Upper lobe of left lung (tissue), 6 donors: ENCODE data around the gene RPS3A. TPM values are rescaled to one million over a fixed set of nuclear protein-coding genes. Genes with fewer than 3 reads are reported as not detected.

Experiments used
- ATAC-seq, 2 donors: fragments of 200-7000 bp; cut with Tn5 transposase; one replicate each; pipeline ENCODE4 v1.9.1; 2022; ENCODE audit warnings: mild to moderate bottlenecking in 2 of 2, moderate library complexity in 2 of 2; ENCODE audit not compliant: low FRiP score in 2 of 2
- DNase-seq, 2 donors: peaks; one replicate each; pipeline ENCODE4 v3.0.0-alpha.2; 2019 to 2020
- H3K27ac ChIP-seq, 4 donors: fragments of 200-600 bp; sonication (generic); one replicate each; pipeline ENCODE4 v1.5.1; 2016 to 2019
- H3K27me3 ChIP-seq, 4 donors: fragments of 200-600 bp; sonication (generic); one replicate each; pipeline ENCODE4 v1.5.1; 2017 to 2019
- H3K36me3 ChIP-seq, 4 donors: fragments of 200-600 bp; sonication (generic); one replicate each; pipeline ENCODE4 v1.5.1; 2016 to 2019
- H3K4me1 ChIP-seq, 4 donors: fragments of 200-600 bp; sonication (generic); one replicate each; pipeline ENCODE4 v1.5.1; 2018 to 2019
- H3K4me3 ChIP-seq, 4 donors: fragments of 200-600 bp; sonication (generic); one replicate each; pipeline ENCODE4 v1.5.1; 2017 to 2019; ENCODE audit warnings: mild to moderate bottlenecking in 2 of 4, moderate library complexity in 1 of 4
- H3K9me3 ChIP-seq, 4 donors: fragments of 200-600 bp; sonication (generic); one replicate each; pipeline ENCODE4 v1.5.1; 2018 to 2019
- CTCF ChIP-seq, 6 experiments: fragments of 450-650 bp in 4 of 6; fragments of 200-600 bp in 2 of 6; sonication (generic) in 2 of 6; IDR thresholded peaks; one replicate each; pipeline ENCODE4 v1.5.1; 2016 to 2019; ENCODE audit warnings: antibody characterized with exemption in 6 of 6
- EP300 ChIP-seq, 4 donors: sonication (generic); formaldehyde crosslinking; IDR thresholded peaks; one replicate each; pipeline ENCODE4 v1.5.1; 2017; ENCODE audit warnings: antibody characterized with exemption in 4 of 4, control low read depth in 2 of 4
- POLR2A ChIP-seq, 4 donors: fragments of 450-650 bp; IDR thresholded peaks; one replicate each; pipeline ENCODE4 v1.5.1; 2016 to 2017; ENCODE audit warnings: antibody characterized with exemption in 4 of 4, mild to moderate bottlenecking in 2 of 4
- POLR2AphosphoS5 ChIP-seq, 2 donors: sonication (generic); formaldehyde crosslinking; IDR thresholded peaks; one replicate each; pipeline ENCODE4 v1.5.1; 2017; ENCODE audit warnings: antibody characterized with exemption in 2 of 2
- WGBS, 2 donors: methylation state at CpG; one replicate each; pipeline ENCODE4 v1.1.5; 2017 to 2018; 5-methylcytosine and 5-hydroxymethylcytosine counted together
- total RNA-seq, 6 donors: library from RNA; depleted of rRNA in 4 of 6; stranded (reverse); fragments of >200 nt in 4 of 6; gene quantifications; one replicate each; pipeline versions ENCODE4 v1.1.0 to v1.2.1, GENCODE V29; 2016 to 2021
- donor health status: DM: no; HTN: no; CAD: no; lungs with moderate emphysema.
- donor health status: DM: no; HTN: yes; CAD: no; lungs with severe emphysema.

The RPS3A gene
- total RNA-seq, 6 donors from 2014 or later, result 887 to 2,310 (median 1,343) TPM

GRCh38 chr4:151094290-151094751 lies 5.1 kb upstream of the RPS3A start:
- no peak overlapping the region for H3K27ac ChIP-seq
- ATAC-seq, result no peak
- TF ChIP-seq POLR2AphosphoS5 (IDR thresholded peaks at IDR 0.05) (no peak), POLR2A (IDR thresholded peaks at IDR 0.05) (no peak), CTCF (IDR thresholded peaks at IDR 0.05) (no peak), EP300 (IDR thresholded peaks at IDR 0.05) (no peak)
- H3K27me3 ChIP-seq, result no peaks in the 10 kb centered on the region
- no peaks in the 10 kb centered on the region for H3K9me3 ChIP-seq
- no peak for DNase-seq
- peaks cover 4 to 8% (median 5%) of the 10 kb centered on the region in 4 donors for H3K4me1 ChIP-seq
- WGBS, 2 donors, result 78 to 93% methylated on average over 2 of the region's 2 CpGs
- H3K4me3 ChIP-seq, result no peak overlapping the region
- no peaks in the 10 kb centered on the region for H3K36me3 ChIP-seq

- ATAC-seq (no peak), DNase-seq (no peak)
- Histone ChIP-seq H3K4me1 (peaks cover 4 to 8% (median 6%) of the 10 kb centered on the region in 4 donors), H3K9me3 (no peaks in the 10 kb centered on the region), H3K36me3 (no peaks in the 10 kb centered on the region), H3K27ac (no peak overlapping the region), H3K4me3 (no peak overlapping the region), H3K27me3 (no peaks in the 10 kb centered on the region)
- TF ChIP-seq POLR2A (IDR thresholded peaks at IDR 0.05) (no peak), POLR2AphosphoS5 (IDR thresholded peaks at IDR 0.05) (no peak), CTCF (IDR thresholded peaks at IDR 0.05) (no peak)
- 93 to 96% methylated on average over 3 of the region's 3 CpGs for WGBS, 2 donors
These were observed 4.3 kb upstream of the RPS3A start for GRCh38 chr4:151095142-151095541.

- ATAC-seq, result no peak
- WGBS, 2 donors, result 80 to 84% methylated on average over 3 of the region's 3 CpGs
- H3K36me3 ChIP-seq, result peaks cover 0 to 17% (median 15%) of the 10 kb centered on the region in 4 donors
- peak overlapping the region in 1 of 4 donors; percentile 94 for H3K27ac ChIP-seq
- H3K4me3 ChIP-seq, result no peak overlapping the region
- TF ChIP-seq POLR2AphosphoS5 (IDR thresholded peaks at IDR 0.05) (no peak), CTCF (IDR thresholded peaks at IDR 0.05) (no peak), POLR2A (IDR thresholded peaks at IDR 0.05) (no peak), EP300 (IDR thresholded peaks at IDR 0.05) (no peak)
- no peaks in the 10 kb centered on the region for H3K27me3 ChIP-seq
- no peaks in the 10 kb centered on the region for H3K9me3 ChIP-seq
- peaks cover 16 to 32% (median 24%) of the 10 kb centered on the region in 4 donors for H3K4me1 ChIP-seq
- DNase-seq, result no peak
These were observed 1.7 kb upstream of the RPS3A start for GRCh38 chr4:151097759-151098158.

GRCh38 chr4:151098979-151099228 lies 524 bp upstream of the RPS3A start:
- Histone ChIP-seq H3K27me3 (no peaks in the 10 kb centered on the region), H3K27ac (peak overlapping the region; percentile 22 to 96 (median 94)), H3K4me1 (peaks cover 19 to 32% (median 24%) of the 10 kb centered on the region in 4 donors), H3K36me3 (peaks cover 6 to 28% (median 25%) of the 10 kb centered on the region in 4 donors), H3K9me3 (no peaks in the 10 kb centered on the region), H3K4me3 (peak overlapping the region; percentile 10 to 88 (median 78))
- no peak for DNase-seq
- ATAC-seq, result peak in 1 of 2 donors; percentile 19
- no peak for TF ChIP-seq POLR2A (IDR thresholded peaks at IDR 0.05)
- TF ChIP-seq CTCF (IDR thresholded peaks at IDR 0.05), result no peak
- no peak for TF ChIP-seq EP300 (IDR thresholded peaks at IDR 0.05)
- no peak for TF ChIP-seq POLR2AphosphoS5 (IDR thresholded peaks at IDR 0.05)
- 19 to 23% methylated on average over 8 of the region's 8 CpGs for WGBS, 2 donors

GRCh38 chr4:151099976-151100417 lies 569 bp downstream of the RPS3A start:
- H3K36me3 ChIP-seq, result peaks cover 6 to 39% (median 32%) of the 10 kb centered on the region in 4 donors
- no peaks in the 10 kb centered on the region for H3K27me3 ChIP-seq
- H3K9me3 ChIP-seq, result no peaks in the 10 kb centered on the region
- DNase-seq (no peak), ATAC-seq (peak; percentile 6 to 35)
- peak overlapping the region; percentile 74 to 90 (median 85) for H3K4me3 ChIP-seq
- TF ChIP-seq POLR2AphosphoS5 (IDR thresholded peaks at IDR 0.05), result no peak
- no peak for TF ChIP-seq CTCF (IDR thresholded peaks at IDR 0.05)
- TF ChIP-seq EP300 (IDR thresholded peaks at IDR 0.05), result no peak
- peak overlapping the region; percentile 86 to 96 (median 94) for H3K27ac ChIP-seq
- H3K4me1 ChIP-seq, result peaks cover 19 to 32% (median 24%) of the 10 kb centered on the region in 4 donors
- 1% methylated on average over 8 to 13 of the region's 13 CpGs for WGBS, 2 donors
